ENCODE measurements around the gene CCDC186. TPM values are rescaled to one million over a fixed set of nuclear protein-coding genes. Genes with fewer than 3 reads are reported as not detected.

Gene CCDC186
- total RNA-seq, 1 experiment from 2014 or later, result 17.1 TPM

DNA sequence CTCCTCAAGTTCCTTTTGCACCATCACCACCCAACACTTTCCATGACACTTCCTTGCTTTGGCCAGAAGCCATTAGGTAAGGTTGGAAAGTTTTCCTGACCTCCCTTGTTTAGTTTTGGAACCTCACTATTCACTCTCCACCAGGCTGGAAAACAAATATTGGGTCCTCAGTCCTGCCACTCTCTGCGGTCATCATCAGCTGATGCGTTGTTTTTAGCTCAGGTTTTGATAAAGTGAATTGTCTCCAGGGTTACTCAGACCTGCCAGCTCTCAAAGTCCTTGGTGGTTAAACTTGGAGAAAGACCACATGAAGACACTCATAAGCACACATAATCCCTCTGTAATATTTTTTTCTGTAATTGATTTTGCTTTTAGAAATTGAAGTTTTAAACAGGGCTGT, 55.5 kb downstream of the CCDC186 start:
- no peaks in the 10 kb centered on the region for H3K9me2 ChIP-seq (ENCODE audit: insufficient read depth)
- H2AFZ ChIP-seq (ENCODE audit: low read depth, low read length, poor library complexity, severe bottlenecking), result no peak overlapping the region
- H3K9ac ChIP-seq (ENCODE audit: low read length), result no peak overlapping the region
- ATAC-seq, result no peak
- no peaks in the 10 kb centered on the region for H3K36me3 ChIP-seq (ENCODE audit: control insufficient read depth in 1 of 2, insufficient read depth in 2 of 2, low read length in 2 of 2)
- H4K20me1 ChIP-seq (ENCODE audit: insufficient read depth), result no peaks in the 10 kb centered on the region
- intact Hi-C loops (cut with micrococcal nuclease), result no loop called here
- peaks cover 21% of the 10 kb centered on the region for H3K27me3 ChIP-seq (ENCODE audit: insufficient read depth, low read length)
- no peaks in the 10 kb centered on the region for H3K9me3 ChIP-seq (ENCODE audit: control insufficient read depth in 1 of 2, insufficient read depth in 1 of 2, low read depth in 1 of 2, low read length in 2 of 2)
- no TSS peak for BruUV-seq (replicated peaks)
- no peak overlapping the region for H3K27ac ChIP-seq (ENCODE audit: low read depth, low read length)
- H3K4me2 ChIP-seq (ENCODE audit: low read length), result no peak overlapping the region
- TF ChIP-seq ZFX (IDR thresholded peaks at IDR 0.05) (no peak), CEBPB (IDR thresholded peaks at IDR 0.05; ENCODE audit: low read depth) (no peak), SRF (IDR thresholded peaks at IDR 0.05; ENCODE audit: low read depth) (no peak)
- TF ChIP-seq, protein P1, sequence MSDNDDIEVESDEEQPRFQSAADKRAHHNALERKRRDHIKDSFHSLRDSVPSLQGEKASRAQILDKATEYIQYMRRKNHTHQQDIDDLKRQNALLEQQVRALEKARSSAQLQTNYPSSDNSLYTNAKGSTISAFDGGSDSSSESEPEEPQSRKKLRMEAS (IDR thresholded peaks at IDR 0.05), result no peak
- DNase-seq (ENCODE audit: low read depth, low spot score), result no peak
- ChIA-PET POLR2A (no interaction called here), RAD21 (ENCODE audit: low non-redundant PET in 1 of 2, low total read pairs in 2 of 2, uncharacterized antibody in 2 of 2, unreplicated experiment in 2 of 2) (no interaction called here), CTCF (no interaction called here)
- no peaks in the 10 kb centered on the region for H3K79me2 ChIP-seq (ENCODE audit: insufficient read depth, low read length)
- H3K4me3 ChIP-seq (replicated peaks in 1 of 2; ENCODE audit: low read depth in 1 of 2, low read length in 2 of 2), result no peak overlapping the region
- H3K4me1 ChIP-seq (ENCODE audit: control insufficient read depth in 1 of 2, insufficient read depth in 2 of 2, low read length in 2 of 2), result no peaks in the 10 kb centered on the region

DNA sequence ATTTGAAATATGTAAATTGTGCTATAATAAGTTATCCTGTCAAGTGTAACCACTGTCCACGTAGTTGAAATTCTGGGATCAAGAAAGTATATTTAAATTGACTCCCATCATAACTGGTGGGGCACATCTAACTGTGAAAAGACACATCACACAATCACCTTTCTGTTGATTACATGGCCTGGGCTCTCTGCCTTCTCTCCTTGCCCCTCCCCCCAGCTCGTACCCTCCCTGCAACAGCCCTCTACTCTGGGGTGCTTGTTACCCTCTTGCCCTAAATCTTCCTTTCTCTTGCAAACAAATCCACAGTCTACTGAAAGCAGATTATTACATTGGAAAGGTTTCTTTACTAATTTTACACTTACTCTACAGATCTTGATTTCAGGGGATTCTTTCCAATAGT, 56.3 kb downstream of the CCDC186 start:
- intact Hi-C loops (cut with micrococcal nuclease), result no loop called here
- Histone ChIP-seq H3K27ac (ENCODE audit: low read depth, low read length) (no peak overlapping the region), H3K4me3 (replicated peaks in 1 of 2; ENCODE audit: low read depth in 1 of 2, low read length in 2 of 2) (no peak overlapping the region), H3K9me2 (ENCODE audit: insufficient read depth) (no peaks in the 10 kb centered on the region), H3K36me3 (ENCODE audit: control insufficient read depth in 1 of 2, insufficient read depth in 2 of 2, low read length in 2 of 2) (no peaks in the 10 kb centered on the region), H3K9me3 (ENCODE audit: control insufficient read depth in 1 of 2, insufficient read depth in 1 of 2, low read depth in 1 of 2, low read length in 2 of 2) (no peaks in the 10 kb centered on the region), H3K79me2 (ENCODE audit: insufficient read depth, low read length) (no peaks in the 10 kb centered on the region), H3K9ac (ENCODE audit: low read length) (no peak overlapping the region), H3K4me1 (ENCODE audit: control insufficient read depth in 1 of 2, insufficient read depth in 2 of 2, low read length in 2 of 2) (no peaks in the 10 kb centered on the region), H4K20me1 (ENCODE audit: insufficient read depth) (no peaks in the 10 kb centered on the region), H3K27me3 (ENCODE audit: insufficient read depth, low read length) (peaks cover 27% of the 10 kb centered on the region), H3K4me2 (ENCODE audit: low read length) (no peak overlapping the region), H2AFZ (ENCODE audit: low read depth, low read length, poor library complexity, severe bottlenecking) (no peak overlapping the region)
- ChIA-PET POLR2A (no interaction called here), CTCF (no interaction called here), RAD21 (ENCODE audit: low non-redundant PET in 1 of 2, low total read pairs in 2 of 2, uncharacterized antibody in 2 of 2, unreplicated experiment in 2 of 2) (no interaction called here)
- TF ChIP-seq JUND (IDR thresholded peaks at IDR 0.05) (no peak), POLR2AphosphoS5 (IDR thresholded peaks at IDR 0.05; ENCODE audit: low read depth, low read length) (no peak), CEBPB (IDR thresholded peaks at IDR 0.05; ENCODE audit: low read depth) (no peak), POLR2A (IDR thresholded peaks at IDR 0.05; ENCODE audit: borderline replicate concordance, extremely low read depth, insufficient read depth, insufficient read length) (no peak)
- TF ChIP-seq, protein P2, sequence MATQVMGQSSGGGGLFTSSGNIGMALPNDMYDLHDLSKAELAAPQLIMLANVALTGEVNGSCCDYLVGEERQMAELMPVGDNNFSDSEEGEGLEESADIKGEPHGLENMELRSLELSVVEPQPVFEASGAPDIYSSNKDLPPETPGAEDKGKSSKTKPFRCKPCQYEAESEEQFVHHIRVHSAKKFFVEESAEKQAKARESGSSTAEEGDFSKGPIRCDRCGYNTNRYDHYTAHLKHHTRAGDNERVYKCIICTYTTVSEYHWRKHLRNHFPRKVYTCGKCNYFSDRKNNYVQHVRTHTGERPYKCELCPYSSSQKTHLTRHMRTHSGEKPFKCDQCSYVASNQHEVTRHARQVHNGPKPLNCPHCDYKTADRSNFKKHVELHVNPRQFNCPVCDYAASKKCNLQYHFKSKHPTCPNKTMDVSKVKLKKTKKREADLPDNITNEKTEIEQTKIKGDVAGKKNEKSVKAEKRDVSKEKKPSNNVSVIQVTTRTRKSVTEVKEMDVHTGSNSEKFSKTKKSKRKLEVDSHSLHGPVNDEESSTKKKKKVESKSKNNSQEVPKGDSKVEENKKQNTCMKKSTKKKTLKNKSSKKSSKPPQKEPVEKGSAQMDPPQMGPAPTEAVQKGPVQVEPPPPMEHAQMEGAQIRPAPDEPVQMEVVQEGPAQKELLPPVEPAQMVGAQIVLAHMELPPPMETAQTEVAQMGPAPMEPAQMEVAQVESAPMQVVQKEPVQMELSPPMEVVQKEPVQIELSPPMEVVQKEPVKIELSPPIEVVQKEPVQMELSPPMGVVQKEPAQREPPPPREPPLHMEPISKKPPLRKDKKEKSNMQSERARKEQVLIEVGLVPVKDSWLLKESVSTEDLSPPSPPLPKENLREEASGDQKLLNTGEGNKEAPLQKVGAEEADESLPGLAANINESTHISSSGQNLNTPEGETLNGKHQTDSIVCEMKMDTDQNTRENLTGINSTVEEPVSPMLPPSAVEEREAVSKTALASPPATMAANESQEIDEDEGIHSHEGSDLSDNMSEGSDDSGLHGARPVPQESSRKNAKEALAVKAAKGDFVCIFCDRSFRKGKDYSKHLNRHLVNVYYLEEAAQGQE (IDR thresholded peaks at IDR 0.05; ENCODE audit: low read depth), result no peak
- no TSS peak for BruUV-seq (replicated peaks)
- DNase-seq (ENCODE audit: low read depth, low spot score) (no peak), ATAC-seq (no peak)
